GM23338 (cell line): Measurements from ENCODE around the gene ASCL5. TPM values are rescaled to one million over a fixed set of nuclear protein-coding genes. Genes with fewer than 3 reads are reported as not detected.

Source experiments
- ATAC-seq: fragments of 200-7000 bp; cut with Tn5 transposase; 3 replicates; pipeline ENCODE4 v1.9.1; 2020
- DNase-seq: peaks from one replicate; pipeline ENCODE4 v3.0.0-alpha.2; 2015; ENCODE audit warnings: low spot score
- H2AFZ ChIP-seq: fragments of 200-600 bp; sonication (generic); 2 replicates; pipeline ENCODE4 v1.8.0; 2016; ENCODE audit warnings: antibody characterized with exemption, mild to moderate bottlenecking, moderate library complexity
- H3F3A ChIP-seq: fragments of 200-600 bp; sonication (generic); replicated peaks from 2 replicates; pipeline ENCODE4 v1.8.0; 2017; ENCODE audit warnings: antibody characterized with exemption, mixed run types, low read depth
- H3K27ac ChIP-seq: fragments of 200-600 bp; sonication (generic); 2 replicates; pipeline ENCODE4 v1.6.1; 2016; ENCODE audit warnings: low read depth
- H3K27me3 ChIP-seq: fragments of 200-600 bp; sonication (generic); 2 replicates; pipeline ENCODE4 v1.8.0; 2016; ENCODE audit warnings: mild to moderate bottlenecking, mixed run types, moderate library complexity; ENCODE audit not compliant: insufficient read depth
- H3K36me3 ChIP-seq: fragments of 200-600 bp; sonication (generic); 2 replicates; pipeline ENCODE4 v1.8.0; 2016; ENCODE audit warnings: mild to moderate bottlenecking; ENCODE audit not compliant: insufficient read depth
- H3K4me1 ChIP-seq: fragments of 200-600 bp; sonication (generic); 2 replicates; pipeline ENCODE4 v1.8.0; 2016; ENCODE audit warnings: mild to moderate bottlenecking, moderate library complexity; ENCODE audit not compliant: insufficient read depth
- H3K4me2 ChIP-seq: fragments of 200-600 bp; sonication (generic); 2 replicates; pipeline ENCODE4 v1.7.1; 2017; ENCODE audit warnings: mixed run types
- H3K4me3 ChIP-seq: fragments of 200-600 bp; sonication (generic); 2 replicates; pipeline ENCODE4 v1.6.1; 2016; ENCODE audit warnings: mixed run types
- H3K79me2 ChIP-seq: fragments of 200-600 bp; sonication (generic); replicated peaks from 2 replicates; pipeline ENCODE4 v1.8.0; 2017; ENCODE audit warnings: mild to moderate bottlenecking; ENCODE audit not compliant: insufficient read depth
- H3K9me2 ChIP-seq: fragments of 200-600 bp; sonication (generic); 2 replicates; pipeline ENCODE4 v1.8.0; 2017; ENCODE audit not compliant: insufficient read depth
- H4K20me1 ChIP-seq: fragments of 200-600 bp; sonication (generic); replicated peaks from 2 replicates; pipeline ENCODE4 v1.8.0; 2017; ENCODE audit warnings: mild to moderate bottlenecking; ENCODE audit not compliant: insufficient read depth
- H3K27ac Mint-ChIP-seq: 2 replicates; pipeline ENCODE4 v1.8.0; 2020; ENCODE audit warnings: inconsistent platforms, mild to moderate bottlenecking, moderate library complexity, mixed read lengths
- H3K27me3 Mint-ChIP-seq: 3 replicates; pipeline ENCODE4 v1.8.0; 2022; ENCODE audit warnings: low read depth, mild to moderate bottlenecking, moderate library complexity, mixed read lengths, inconsistent platforms; ENCODE audit not compliant: insufficient read depth, poor library complexity
- H3K36me3 Mint-ChIP-seq: 3 replicates; pipeline ENCODE4 v1.8.0; 2021; ENCODE audit warnings: low read depth, mild to moderate bottlenecking, inconsistent platforms, moderate library complexity, mixed read lengths
- H3K4me1 Mint-ChIP-seq: 3 replicates; pipeline ENCODE4 v1.8.0; 2020; ENCODE audit warnings: mild to moderate bottlenecking, inconsistent platforms, mixed read lengths
- H3K4me3 Mint-ChIP-seq: 3 replicates; pipeline ENCODE4 v1.8.0; 2021; ENCODE audit warnings: moderate library complexity, mild to moderate bottlenecking, inconsistent platforms, mixed read lengths
- H3K9me3 Mint-ChIP-seq: 3 replicates; pipeline ENCODE4 v1.8.0; 2020; ENCODE audit warnings: moderate library complexity, mild to moderate bottlenecking, inconsistent platforms, mixed read lengths
- CREB1 ChIP-seq: fragments of 250-450 bp; sonication (Bioruptor Pico); IDR thresholded peaks from 2 replicates; pipeline ENCODE4 v1.5.0; 2020; ENCODE audit warnings: low read depth, mild to moderate bottlenecking, moderate library complexity
- CTCF ChIP-seq, 2 experiments: fragments of 200-600 bp in 1 of 2; sonication (generic) in 1 of 2; conservative IDR thresholded peaks; 2 replicates each; pipeline versions ENCODE4 v1.5.1 to v1.6.1; 2016 to 2017; ENCODE audit warnings: antibody characterized with exemption in 2 of 2, low read depth in 2 of 2, mild to moderate bottlenecking in 2 of 2, moderate library complexity in 1 of 2
- ETS1 ChIP-seq: IDR thresholded peaks from 2 replicates; pipeline ENCODE4 v1.6.1; 2016; ENCODE audit warnings: antibody characterized with exemption
- EZH2 ChIP-seq: fragments of 200-600 bp; sonication (generic); IDR thresholded peaks from one replicate; pipeline ENCODE4 v1.8.0; 2017; ENCODE audit warnings: antibody characterized with exemption, mild to moderate bottlenecking, low read depth; ENCODE audit not compliant: unreplicated experiment
- EZH2phosphoT487 ChIP-seq: fragments of 200-600 bp; sonication (generic); IDR thresholded peaks from one replicate; pipeline ENCODE4 v1.8.1; 2018; ENCODE audit warnings: antibody characterized with exemption; ENCODE audit not compliant: unreplicated experiment
- JUNB ChIP-seq: IDR thresholded peaks from one replicate; pipeline ENCODE4 v1.6.1; 2016; ENCODE audit warnings: antibody characterized with exemption; ENCODE audit not compliant: unreplicated experiment
- NANOG ChIP-seq: IDR thresholded peaks from 2 replicates; pipeline ENCODE4 v1.6.1; 2016; ENCODE audit warnings: antibody characterized with exemption, borderline replicate concordance
- POLR2AphosphoS5 ChIP-seq: IDR thresholded peaks from 2 replicates; pipeline ENCODE4 v1.6.1; 2016; ENCODE audit warnings: antibody characterized with exemption, low read depth
- REST ChIP-seq: IDR thresholded peaks from one replicate; pipeline ENCODE4 v1.6.1; 2018; ENCODE audit warnings: antibody characterized with exemption; ENCODE audit not compliant: unreplicated experiment
- STAT1 ChIP-seq: IDR thresholded peaks from one replicate; pipeline ENCODE4 v1.6.1; 2016; ENCODE audit warnings: antibody characterized with exemption; ENCODE audit not compliant: unreplicated experiment
- ZNF114 ChIP-seq: fragments of 250-450 bp; sonication (Bioruptor Pico); IDR thresholded peaks from 2 replicates; pipeline ENCODE4 v1.5.0; 2020; ENCODE audit warnings: mild to moderate bottlenecking, moderate library complexity
- ZNF331 ChIP-seq: fragments of 250-450 bp; sonication (Bioruptor Pico); IDR thresholded peaks from 2 replicates; pipeline ENCODE4 v1.5.0; 2020; ENCODE audit warnings: low read depth, mild to moderate bottlenecking, moderate library complexity
- ZNF462 ChIP-seq: fragments of 250-450 bp; sonication (Bioruptor Pico); IDR thresholded peaks from 2 replicates; pipeline ENCODE4 v1.5.0; 2020; ENCODE audit warnings: mild to moderate bottlenecking, moderate library complexity
- polyA plus RNA-seq: library from polyadenylated mRNA; unstranded; fragments of >200 nt; fragmentation: Nextera tagmentation; extraction: Ambion mirVana; gene quantifications from 2 replicates; pipeline ENCODE4 v1.2.1, GENCODE V29; 2016
- total RNA-seq: library from RNA; depleted of rRNA; stranded (reverse); fragments of >200 nt; shearing (Covaris generic); gene quantifications from 2 replicates; pipeline ENCODE4 v1.2.3, GENCODE V29; 2014

The ASCL5 gene
- total and polyA plus RNA-seq, 2 experiments from 2014 or later, result not detected

- H3K4me3 Mint-ChIP-seq, result no peak overlapping the region
- no peak overlapping the region for H2AFZ ChIP-seq
- no peaks in the 10 kb centered on the region for H3F3A ChIP-seq
- no peaks in the 10 kb centered on the region for H3K9me2 ChIP-seq
- ATAC-seq (no peak), DNase-seq (no peak)
- TF ChIP-seq REST (no peak), JUNB (no peak), ETS1 (no peak), POLR2AphosphoS5 (no peak), CREB1 (CRISPR knock-in tag) (no peak), ZNF331 (CRISPR knock-in tag) (no peak), ZNF114 (no peak), EZH2 (no peak), NANOG (no peak), STAT1 (no peak), CTCF (conservative IDR thresholded peaks at IDR 0.05; ENCODE audit: low read depth in 2 of 2) (no peak), ZNF462 (no peak), EZH2phosphoT487 (no peak)
- H3K27me3 Mint-ChIP-seq, result peaks cover 3% of the 10 kb centered on the region
- H3K27me3 ChIP-seq, result no peaks in the 10 kb centered on the region
- H3K4me1 Mint-ChIP-seq, result no peaks in the 10 kb centered on the region
- no peak overlapping the region for H3K27ac ChIP-seq
- H3K36me3 Mint-ChIP-seq, result peaks cover 82% of the 10 kb centered on the region
- H3K4me3 ChIP-seq, result no peak overlapping the region
- H3K27ac Mint-ChIP-seq, result no peak overlapping the region
- H3K4me2 ChIP-seq, result no peak overlapping the region
- peaks cover 5% of the 10 kb centered on the region; the same call in 1 of the 2 replicates for H4K20me1 ChIP-seq
- H3K36me3 ChIP-seq, result peaks cover 23% of the 10 kb centered on the region
- H3K9me3 Mint-ChIP-seq, result no peaks in the 10 kb centered on the region
- no peaks in the 10 kb centered on the region for H3K4me1 ChIP-seq
- H3K79me2 ChIP-seq, result no peaks in the 10 kb centered on the region
Observed at GRCh38 chr1:201142011-201142848, 15.2 kb upstream of the ASCL5 start.
